HG02852 (cell line): ENCODE data around the gene MAB21L4.

ENCODE experiments used
- ATAC-seq: cut with Tn5 transposase; IDR thresholded peaks from one replicate; pipeline ENCODE4 v1.9.1; 2021; ENCODE audit warnings: mild to moderate bottlenecking, moderate library complexity; ENCODE audit not compliant: unreplicated experiment

Gene MAB21L4

GRCh38 chr2:240913810-240914644, 18.1 kb upstream of the MAB21L4 start:
- ATAC-seq = no peak

DNA sequence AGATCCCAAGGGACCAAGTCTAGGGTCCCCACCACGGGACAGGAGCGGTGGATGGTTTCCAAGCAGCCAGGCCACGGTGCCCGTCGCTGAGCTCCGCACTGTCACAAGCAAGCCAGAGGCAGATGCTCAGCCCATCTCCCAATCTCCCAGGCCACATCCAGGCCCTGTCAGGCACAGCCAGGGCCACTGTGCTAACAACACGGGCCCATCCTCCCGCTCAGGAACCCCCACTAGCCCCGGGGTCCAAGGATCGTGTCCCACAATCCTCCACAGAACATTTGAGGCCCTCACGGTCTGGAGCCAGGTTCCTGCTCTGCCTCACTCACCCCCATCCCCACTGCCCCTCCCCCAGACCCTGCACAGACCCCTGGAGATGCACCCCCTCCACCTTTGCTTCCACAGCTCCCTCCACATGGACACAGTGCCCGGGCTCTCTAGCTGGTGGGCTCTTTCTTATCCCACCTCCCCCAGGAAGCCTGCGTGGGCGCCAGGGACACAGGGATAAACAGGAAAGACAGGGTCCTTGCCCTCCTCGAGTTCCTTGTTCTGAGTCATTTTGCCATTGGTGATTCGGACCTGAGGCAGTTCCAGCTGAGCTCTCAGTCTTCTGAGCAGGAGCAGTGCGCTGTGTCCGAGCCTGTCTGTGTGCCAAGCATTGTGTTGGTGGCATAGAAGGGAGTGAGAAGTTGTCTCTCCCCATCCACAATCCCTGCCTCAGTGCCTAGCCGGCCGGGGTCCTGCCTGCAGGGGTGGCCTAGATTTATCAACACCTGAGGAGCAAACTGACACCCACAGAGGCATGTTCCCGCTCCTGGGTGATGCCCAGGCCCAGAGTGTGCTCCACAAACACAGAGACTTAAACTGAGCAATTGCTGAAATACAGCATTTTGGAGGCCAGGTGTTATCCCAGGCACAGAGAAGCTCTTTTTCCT, 17.2 kb upstream of the MAB21L4 start:
- ATAC-seq = no peak

- ATAC-seq = no peak
Measured at GRCh38 chr2:240911641-240912265, 15.8 kb upstream of the MAB21L4 start.

- ATAC-seq = no peak
Measured at GRCh38 chr2:240909216-240909974, 13.4 kb upstream of the MAB21L4 start.

GRCh38 chr2:240906911-240907590, 11.1 kb upstream of the MAB21L4 start:
- no peak for ATAC-seq

DNA sequence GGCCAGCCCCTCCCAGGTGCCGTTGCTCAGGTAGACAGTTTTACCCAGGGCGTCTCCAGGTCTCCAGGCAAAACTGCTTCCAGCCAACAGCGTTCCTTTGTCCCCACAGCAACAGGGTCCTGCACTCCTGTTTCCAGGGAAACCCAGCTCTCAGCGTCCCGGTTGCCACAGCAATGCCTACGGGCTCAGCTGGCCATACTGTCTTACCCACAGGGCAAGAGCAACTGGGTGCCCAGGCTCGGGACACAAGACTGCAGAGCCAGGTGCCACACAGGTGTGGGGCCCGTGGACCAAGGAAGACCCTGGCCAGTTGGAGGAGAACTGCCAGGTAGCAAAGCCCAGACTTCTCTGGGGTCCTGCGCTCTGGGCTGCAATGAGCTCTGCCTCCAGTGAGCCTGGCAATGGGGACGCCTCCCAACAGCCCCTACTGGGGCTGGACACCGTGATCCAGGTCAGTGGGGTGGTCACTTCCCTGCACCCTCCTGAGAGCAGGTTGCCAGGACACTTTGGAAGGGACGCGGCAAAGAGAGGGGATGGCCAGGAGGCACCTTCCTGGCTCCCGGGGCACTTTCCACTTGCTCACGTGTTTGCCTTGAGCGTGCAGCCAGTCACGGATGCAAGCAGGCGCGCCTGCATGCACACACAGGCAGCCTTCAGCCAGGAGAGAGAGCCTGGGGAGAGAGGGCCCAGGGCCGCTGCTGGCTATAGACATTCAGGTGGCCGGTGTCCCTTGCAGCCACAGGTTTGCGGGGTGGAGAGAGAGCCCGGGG, 10.4 kb upstream of the MAB21L4 start, which contains the start of gene CROCC2:
CROCC2 (plus strand) TSS at position 196 of the 770 bp plus-strand sequence; CDS start at position 374, 178 bp downstream.
- ATAC-seq = no peak

DNA sequence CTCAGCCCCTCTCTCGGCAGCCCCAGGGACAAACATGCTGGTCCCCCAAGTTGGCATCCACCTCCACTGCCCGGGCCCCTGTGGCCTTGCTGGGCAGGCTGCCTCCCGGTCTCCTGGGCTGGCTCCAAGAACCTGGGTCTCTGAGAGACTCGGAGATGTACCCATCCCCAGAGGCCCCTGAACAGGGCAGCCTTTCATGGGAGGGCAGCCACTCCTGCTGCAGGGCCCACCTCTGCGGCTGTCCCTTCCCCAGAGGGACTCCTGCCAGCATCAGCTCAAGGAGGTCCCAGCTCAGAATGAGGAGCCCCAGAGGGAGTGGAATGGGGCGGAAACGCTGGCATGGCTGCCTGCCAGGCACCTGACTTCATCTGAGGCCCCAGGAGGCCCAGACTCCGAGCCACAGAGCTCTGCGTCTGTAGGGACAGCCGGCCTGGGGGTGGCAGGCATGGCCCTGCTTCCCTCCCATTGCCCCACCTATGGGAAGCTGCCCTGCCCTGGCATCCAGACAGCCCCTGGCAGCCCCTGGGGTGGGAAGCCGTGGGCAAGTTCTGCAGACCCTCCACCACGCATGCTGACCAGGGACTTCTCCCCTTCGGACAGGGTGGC, 9.3 kb upstream of the MAB21L4 start:
- no peak for ATAC-seq

GRCh38 chr2:240904216-240905175, 8.5 kb upstream of the MAB21L4 start:
- ATAC-seq = no peak

- no peak for ATAC-seq
Measured at GRCh38 chr2:240903191-240904060, 7.5 kb upstream of the MAB21L4 start.

DNA sequence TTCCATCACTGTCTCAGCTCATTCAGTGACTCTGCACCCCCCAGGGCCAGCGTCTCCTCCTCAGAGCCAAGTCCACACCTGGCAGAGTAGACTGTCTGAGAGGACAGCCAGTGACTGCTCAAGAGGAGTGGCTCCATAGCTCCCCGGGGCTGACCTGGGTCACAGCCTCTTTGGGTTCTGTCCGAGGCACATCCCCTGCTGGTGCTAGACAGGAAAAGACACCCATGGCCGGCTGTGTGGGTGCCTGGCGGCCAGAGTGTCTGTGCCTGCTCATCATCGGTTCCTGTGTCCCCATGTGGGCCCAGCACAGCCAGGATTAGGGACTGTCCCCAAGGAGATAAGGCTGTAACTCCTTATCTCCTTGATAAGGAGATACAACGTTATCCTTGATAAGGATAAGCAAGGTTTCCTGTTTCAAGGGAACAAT, 6.7 kb upstream of the MAB21L4 start:
- ATAC-seq = no peak

DNA sequence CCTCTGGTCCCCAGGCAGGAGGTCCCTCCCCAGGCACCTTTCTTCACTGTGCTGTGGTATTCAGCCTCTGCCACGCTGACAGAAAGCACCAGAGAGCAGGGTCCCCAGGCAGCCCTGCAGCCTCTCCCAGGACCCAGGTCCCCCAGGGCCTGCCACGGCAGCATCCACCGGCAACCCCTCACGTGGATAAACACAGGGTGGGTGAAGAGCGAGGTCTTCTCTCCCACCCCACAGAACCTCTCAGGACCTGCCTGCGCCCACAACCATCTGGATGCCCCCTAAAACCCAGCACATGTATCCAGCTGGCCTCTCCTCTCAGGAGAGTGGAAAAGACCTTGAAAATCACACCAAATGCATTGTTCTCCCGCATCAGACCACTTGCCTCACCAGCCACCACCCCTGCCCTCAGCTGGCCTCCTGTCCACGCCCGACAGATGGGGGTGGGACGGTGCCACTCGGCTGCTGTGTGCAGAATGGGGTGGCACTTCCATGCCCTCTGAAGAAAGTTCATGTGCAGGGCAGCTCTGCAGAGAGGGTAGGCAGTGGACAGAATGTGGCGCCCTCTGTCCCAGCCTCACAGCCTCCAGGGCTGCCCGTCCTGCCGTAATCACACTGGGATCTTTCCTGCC, 6.1 kb upstream of the MAB21L4 start:
- no peak for ATAC-seq

DNA sequence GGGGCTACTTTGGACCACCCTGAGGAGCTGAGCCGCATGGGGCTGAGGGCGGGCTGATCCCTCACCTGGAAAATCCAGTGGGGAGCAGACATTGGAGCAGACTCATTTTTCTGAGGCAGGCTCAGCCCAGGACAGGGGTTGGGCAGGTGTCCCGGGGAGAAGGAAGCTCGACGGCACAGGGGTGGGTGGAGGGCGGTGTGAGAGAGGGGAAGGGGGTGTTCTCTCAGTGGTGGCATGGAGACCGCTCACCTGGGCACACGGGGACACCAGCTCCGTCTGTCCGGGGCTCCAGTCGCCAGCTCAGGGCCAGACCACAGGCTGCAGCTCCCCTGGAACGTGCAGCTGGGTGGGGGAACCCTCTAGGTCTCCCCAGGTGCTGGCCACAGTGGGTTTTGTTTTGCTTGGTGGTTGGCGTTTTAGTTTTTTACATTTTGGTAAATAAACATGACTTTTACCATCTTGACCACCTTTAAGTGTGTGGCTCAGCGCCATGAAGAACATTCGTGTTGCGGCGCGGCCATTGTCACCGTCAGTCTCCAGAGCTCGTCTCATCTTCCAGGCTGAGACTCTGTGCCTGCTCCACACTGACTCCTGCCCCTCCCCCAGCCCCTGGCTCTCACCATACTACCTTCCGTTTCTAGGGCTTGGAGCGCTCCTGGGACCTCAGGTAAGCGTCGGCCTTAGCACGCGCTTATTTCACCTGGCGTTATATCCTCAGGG, 4.3 kb upstream of the MAB21L4 start:
- no peak for ATAC-seq

DNA sequence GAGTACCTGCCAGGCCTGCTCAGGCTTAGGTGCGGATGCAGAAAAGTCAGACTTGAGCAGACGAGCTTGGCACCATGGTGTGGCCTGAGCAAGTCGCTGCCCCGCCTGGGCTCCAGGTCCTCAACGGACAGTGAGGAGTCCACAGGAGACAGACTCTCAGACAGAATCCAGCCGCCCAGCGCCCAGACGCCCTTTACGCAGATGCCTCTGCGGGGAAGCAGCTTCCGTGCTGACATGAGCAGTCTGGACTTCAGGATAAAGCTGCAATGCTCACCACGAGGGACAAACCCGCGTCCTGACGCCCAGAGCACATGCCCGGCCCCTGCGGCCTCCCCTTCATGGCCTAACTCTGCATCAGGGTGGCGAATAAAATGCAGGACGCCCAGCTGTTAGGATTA, 3.5 kb upstream of the MAB21L4 start:
- ATAC-seq = no peak

DNA sequence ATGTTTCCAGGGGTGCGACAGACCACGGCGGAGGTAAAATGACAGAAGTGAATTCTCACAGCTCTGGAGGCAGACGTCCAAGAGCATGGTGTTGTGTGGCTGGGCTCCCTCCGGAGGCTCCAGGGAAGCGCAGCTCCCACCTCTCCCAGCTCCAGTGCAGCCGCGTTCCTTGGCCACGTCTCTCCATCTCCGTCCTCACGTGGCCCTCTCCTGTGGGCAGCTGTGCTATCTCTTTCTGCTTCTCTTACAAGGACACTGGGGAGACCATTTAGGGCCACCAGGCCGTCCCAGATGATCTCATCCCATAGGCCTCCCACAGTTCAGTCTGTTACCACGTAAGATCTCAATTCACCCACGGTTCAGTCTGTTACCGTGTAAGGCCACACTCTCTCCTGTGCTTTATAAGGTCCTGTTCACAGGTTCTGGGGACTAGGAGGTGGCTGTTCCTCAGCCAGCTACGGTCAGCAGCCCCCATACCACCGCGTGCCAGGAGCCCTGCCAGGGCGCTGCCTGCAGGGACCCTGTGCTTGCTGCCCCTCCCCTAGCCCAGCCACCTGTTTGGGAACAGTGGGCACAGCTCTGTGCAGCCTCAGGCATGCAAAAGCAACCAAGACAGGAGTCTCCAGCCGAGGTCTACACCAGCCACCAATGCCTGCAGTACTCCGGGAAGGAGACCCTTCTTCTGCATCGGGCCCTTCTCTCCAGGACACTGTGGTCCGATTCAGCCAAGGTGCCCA, 2.9 kb upstream of the MAB21L4 start:
- no peak for ATAC-seq
